Transverse colon (tissue), 4 donors: ENCODE measurements around the gene RFX2. TPM values are rescaled to one million over a fixed set of nuclear protein-coding genes. Genes with fewer than 3 reads are reported as not detected.
A peak's percentile ranks its signal among the peaks of the same experiment; 100 is the strongest.

ENCODE experiments used
- DNase-seq: peaks from one replicate; pipeline ENCODE4 v3.0.0-alpha.2; 2019
- H3K27ac ChIP-seq, 4 donors: fragments of 200-600 bp; sonication (generic); 2 replicates each; pipeline ENCODE4 v1.5.1; 2016 to 2018; ENCODE audit warnings: inconsistent platforms in 4 of 4
- H3K27me3 ChIP-seq: fragments of 200-600 bp; sonication (generic); 2 replicates; pipeline ENCODE4 v1.5.1; 2017; ENCODE audit warnings: inconsistent platforms
- H3K36me3 ChIP-seq, 4 donors: fragments of 200-600 bp; sonication (generic); 2 replicates each; pipeline ENCODE4 v1.5.1; 2017 to 2019; ENCODE audit warnings: inconsistent platforms in 4 of 4
- H3K4me1 ChIP-seq, 4 donors: fragments of 200-600 bp; sonication (generic); 2 replicates each; pipeline ENCODE4 v1.5.1; 2017 to 2020; ENCODE audit warnings: inconsistent platforms in 4 of 4
- H3K4me3 ChIP-seq, 4 donors: fragments of 200-600 bp; sonication (generic); 1 replicate in 1 of 4; 2 replicates in 3 of 4; pipeline versions ENCODE4 v1.5.1 to v1.6.1; 2017 to 2019; ENCODE audit warnings: inconsistent platforms in 4 of 4
- H3K9me3 ChIP-seq, 2 donors: fragments of 200-600 bp; sonication (generic); 2 replicates each; pipeline ENCODE4 v1.5.1; 2017 to 2019; ENCODE audit warnings: inconsistent platforms in 2 of 2
- CTCF ChIP-seq, 5 experiments: fragments of 200-600 bp in 3 of 5; fragments of 450-650 bp in 2 of 5; sonication (generic) in 3 of 5; IDR thresholded peaks; 1 replicate in 2 of 5; 2 replicates in 3 of 5; pipeline ENCODE4 v1.5.1; 2016 to 2017; ENCODE audit warnings: antibody characterized with exemption in 5 of 5, inconsistent platforms in 3 of 5, mild to moderate bottlenecking in 2 of 5, moderate library complexity in 1 of 5
- EP300 ChIP-seq: sonication (generic); formaldehyde crosslinking; IDR thresholded peaks from one replicate; pipeline ENCODE4 v1.6.1; 2017; ENCODE audit warnings: antibody characterized with exemption, low read depth
- POLR2A ChIP-seq: fragments of 450-650 bp; IDR thresholded peaks from one replicate; pipeline ENCODE4 v1.6.1; 2016; ENCODE audit warnings: antibody characterized with exemption, mild to moderate bottlenecking, moderate library complexity
- POLR2AphosphoS5 ChIP-seq, 3 donors: sonication (generic); formaldehyde crosslinking; IDR thresholded peaks; one replicate each; pipeline ENCODE4 v1.6.1; 2016; ENCODE audit warnings: antibody characterized with exemption in 3 of 3
- WGBS, 2 donors: methylation state at CpG; one replicate each; pipeline ENCODE4 v1.1.5; 2018; ENCODE audit warnings: low coverage in 1 of 2; 5-methylcytosine and 5-hydroxymethylcytosine counted together
- in situ Hi-C, 4 donors: fragments of 200-750 bp; cut with MboI; loops; one replicate each; pipeline versions ENCODE4 v1.15.0 to v1.15.1; 2017; ENCODE audit warnings: low sequenced_read_pairs in 3 of 4, low pct_ligation_motif_present in 1 of 4, low pct_unique_long_range_greater_than_20kb in 1 of 4
- intact Hi-C: fragments of 100-400 bp; cut with DNase I; formaldehyde crosslinking; loops from one replicate; pipeline ENCODE4 v1.15.1; 2023; ENCODE audit warnings: low total_unique reads
- total RNA-seq, 4 donors: library from RNA; depleted of rRNA; stranded (reverse); fragments of >200 nt; gene quantifications; one replicate each; pipeline ENCODE4 v1.1.0, GENCODE V29; 2016

Gene RFX2
- total RNA-seq, 4 donors from 2014 or later = 6.1 to 57.5 (median 11.8) TPM

DNA sequence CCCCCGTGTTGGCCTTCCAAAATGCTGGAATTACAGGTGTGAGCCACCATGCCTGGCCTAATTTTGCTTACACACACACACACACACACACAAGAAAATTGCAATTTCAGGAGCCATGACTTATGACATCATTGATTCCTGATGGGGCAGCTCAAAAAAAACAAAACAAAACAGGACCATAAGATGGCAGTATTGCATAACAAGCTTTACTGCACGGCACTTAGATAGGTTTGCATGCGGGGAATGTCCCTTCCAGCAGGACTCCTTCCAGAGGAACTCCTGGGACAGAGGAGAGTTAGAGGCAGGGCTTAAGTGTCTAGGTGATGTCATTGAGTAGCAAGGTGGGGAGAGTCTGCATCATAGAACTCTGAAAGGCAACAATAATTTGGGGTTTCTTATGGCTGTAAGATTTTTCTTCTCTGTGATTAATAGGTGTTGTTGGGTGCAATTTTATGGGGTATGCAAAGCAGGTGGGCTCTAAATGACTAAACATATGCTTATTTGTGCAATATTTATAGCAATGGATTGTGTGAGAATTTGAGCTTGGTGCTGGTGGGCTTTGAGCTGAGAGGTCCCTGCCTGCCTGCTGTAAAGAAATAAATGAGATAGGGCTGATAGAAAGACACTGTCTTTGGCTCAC is 16.2 kb upstream of the RFX2 start:
- Histone ChIP-seq H3K27ac (no peak overlapping the region), H3K4me3 (no peak overlapping the region), H3K4me1 (no peaks in the 10 kb centered on the region), H3K36me3 (no peaks in the 10 kb centered on the region), H3K27me3 (no peaks in the 10 kb centered on the region), H3K9me3 (no peaks in the 10 kb centered on the region)
- no peak for TF ChIP-seq POLR2AphosphoS5 (IDR thresholded peaks at IDR 0.05)
- TF ChIP-seq CTCF (IDR thresholded peaks at IDR 0.05) = peak in 4 of 5 experiments; percentile 11 to 37 (median 16)
- no peak for TF ChIP-seq POLR2A
- TF ChIP-seq EP300 = no peak
- intact Hi-C loops (no loop called here), in situ Hi-C loops (loop anchor here (5.0 to 25.0 kb wide), 4 partner anchors 72 to 186 kb away; no protein-coding TSS in a partner anchor)
- DNase-seq = no peak
- 14 to 30% methylated on average over 2 to 3 of the region's 3 CpGs for WGBS, 2 donors

- intact Hi-C loops = loop anchor here (2.0 kb wide), 1 partner anchor 77 kb away; no protein-coding TSS in a partner anchor
- no peaks in the 10 kb centered on the region for H3K4me1 ChIP-seq
Observed at GRCh38 chr19:6125571-6125989, 15.3 kb upstream of the RFX2 start.

DNA sequence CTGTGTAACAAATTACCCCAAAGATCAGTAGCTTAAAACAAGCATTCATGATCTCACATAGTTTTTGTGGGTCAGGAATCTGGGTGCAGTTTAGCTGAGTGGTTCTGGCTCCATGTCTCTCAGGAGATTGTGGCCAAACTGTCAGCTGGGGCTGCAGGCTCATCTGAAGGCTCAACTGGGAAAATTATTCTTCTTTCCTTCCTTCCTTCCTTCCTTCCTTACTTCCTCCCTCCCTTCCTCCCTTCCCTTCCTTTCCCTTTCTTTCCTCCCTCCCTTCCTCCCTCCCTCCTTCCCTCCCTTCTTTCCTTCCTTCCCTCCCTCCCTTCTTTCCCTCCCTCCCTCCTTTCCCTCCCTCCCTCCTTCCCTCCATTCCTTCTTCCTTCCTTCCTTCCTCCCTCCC is 8.7 kb upstream of the RFX2 start:
- no peaks in the 10 kb centered on the region for H3K36me3 ChIP-seq
- no peak overlapping the region for H3K4me3 ChIP-seq
- no peak overlapping the region for H3K27ac ChIP-seq
- H3K27me3 ChIP-seq = no peaks in the 10 kb centered on the region
- TF ChIP-seq CTCF (IDR thresholded peaks at IDR 0.05) (no peak), EP300 (no peak), POLR2A (no peak), POLR2AphosphoS5 (IDR thresholded peaks at IDR 0.05) (no peak)
- intact Hi-C loops (no loop called here), in situ Hi-C loops (no loop called here)
- H3K4me1 ChIP-seq = no peaks in the 10 kb centered on the region
- no peak for DNase-seq
- H3K9me3 ChIP-seq = peaks cover 0 to 3% of the 10 kb centered on the region in 2 donors

More at GRCh38 chr19:6125571-6125989, 15.3 kb upstream of the RFX2 start:
- Histone ChIP-seq H3K9me3 (no peaks in the 10 kb centered on the region), H3K4me3 (no peak overlapping the region), H3K36me3 (no peaks in the 10 kb centered on the region), H3K27ac (no peak overlapping the region), H3K27me3 (no peaks in the 10 kb centered on the region)
- in situ Hi-C loops = loop anchor here (5.0 to 25.0 kb wide), 4 partner anchors 71 to 187 kb away; no protein-coding TSS in a partner anchor
- WGBS, 2 donors = 8 to 18% methylated on average over 5 to 6 of the region's 6 CpGs
- peak; percentile 71 for DNase-seq
- TF ChIP-seq CTCF (IDR thresholded peaks at IDR 0.05) (peak; percentile 94 to 98 (median 95)), POLR2AphosphoS5 (IDR thresholded peaks at IDR 0.05) (no peak), EP300 (no peak)

DNA sequence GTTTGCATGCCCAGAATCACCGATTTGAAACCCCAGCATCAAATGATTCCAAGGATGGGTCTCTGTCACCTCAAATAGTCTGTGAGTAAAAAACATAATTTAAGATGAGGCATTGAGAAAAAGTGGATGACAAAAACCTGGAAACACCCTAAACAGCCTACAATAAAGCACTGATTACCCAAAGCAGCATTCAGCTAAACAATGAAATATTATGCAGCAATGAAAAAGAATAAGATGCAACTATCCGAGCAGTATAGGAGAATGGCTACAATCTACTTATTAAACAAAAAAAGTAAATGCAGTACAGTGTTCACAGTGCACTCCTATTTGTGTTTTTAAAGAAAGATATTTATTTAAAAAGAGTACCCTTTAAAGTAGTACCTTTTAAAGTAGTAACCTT is 7.7 kb upstream of the RFX2 start:
- no peak for TF ChIP-seq EP300
- TF ChIP-seq POLR2AphosphoS5 (IDR thresholded peaks at IDR 0.05) = no peak
- TF ChIP-seq POLR2A = no peak
- no peak for TF ChIP-seq CTCF (IDR thresholded peaks at IDR 0.05)
- in situ Hi-C loops = no loop called here

More for the DNA sequence above, 7.7 kb upstream of the RFX2 start:
- H3K36me3 ChIP-seq = no peaks in the 10 kb centered on the region
- intact Hi-C loops = no loop called here
- H3K9me3 ChIP-seq = peaks cover 0 to 3% of the 10 kb centered on the region in 2 donors
- H3K4me1 ChIP-seq = no peaks in the 10 kb centered on the region
- H3K27ac ChIP-seq = no peak overlapping the region
- no peak for DNase-seq
- no peak overlapping the region for H3K4me3 ChIP-seq
- 68 to 69% methylated on average over 2 of the region's 2 CpGs for WGBS, 2 donors
- no peaks in the 10 kb centered on the region for H3K27me3 ChIP-seq
